Measurements from ENCODE around the gene SPOUT1.
"Not testable (repeated sequence)": the region's sequence is repeated elsewhere in the genome, so short reads cannot be mapped to it uniquely, and the experiment has no call there.

DNA sequence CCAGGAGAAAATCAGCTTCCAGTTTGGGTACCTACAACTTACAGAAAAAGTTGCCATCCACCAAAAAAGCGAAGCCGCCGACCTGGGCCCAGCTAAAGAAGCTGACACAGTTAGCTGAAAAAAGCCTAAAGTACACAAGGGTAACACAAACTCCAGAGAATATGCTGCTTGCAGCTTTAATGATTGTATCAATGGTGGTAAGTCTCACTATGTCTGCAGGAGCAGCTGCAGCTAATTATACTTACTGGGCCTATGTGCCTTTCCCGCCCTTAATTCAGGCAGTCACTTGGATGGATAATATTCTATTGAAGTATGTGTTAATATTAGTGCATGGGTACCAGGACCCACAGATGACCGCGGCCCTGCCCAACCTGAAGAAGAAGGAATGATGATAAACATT, 24.9 kb upstream of the SPOUT1 start:
- TF ChIP-seq, protein P1, sequence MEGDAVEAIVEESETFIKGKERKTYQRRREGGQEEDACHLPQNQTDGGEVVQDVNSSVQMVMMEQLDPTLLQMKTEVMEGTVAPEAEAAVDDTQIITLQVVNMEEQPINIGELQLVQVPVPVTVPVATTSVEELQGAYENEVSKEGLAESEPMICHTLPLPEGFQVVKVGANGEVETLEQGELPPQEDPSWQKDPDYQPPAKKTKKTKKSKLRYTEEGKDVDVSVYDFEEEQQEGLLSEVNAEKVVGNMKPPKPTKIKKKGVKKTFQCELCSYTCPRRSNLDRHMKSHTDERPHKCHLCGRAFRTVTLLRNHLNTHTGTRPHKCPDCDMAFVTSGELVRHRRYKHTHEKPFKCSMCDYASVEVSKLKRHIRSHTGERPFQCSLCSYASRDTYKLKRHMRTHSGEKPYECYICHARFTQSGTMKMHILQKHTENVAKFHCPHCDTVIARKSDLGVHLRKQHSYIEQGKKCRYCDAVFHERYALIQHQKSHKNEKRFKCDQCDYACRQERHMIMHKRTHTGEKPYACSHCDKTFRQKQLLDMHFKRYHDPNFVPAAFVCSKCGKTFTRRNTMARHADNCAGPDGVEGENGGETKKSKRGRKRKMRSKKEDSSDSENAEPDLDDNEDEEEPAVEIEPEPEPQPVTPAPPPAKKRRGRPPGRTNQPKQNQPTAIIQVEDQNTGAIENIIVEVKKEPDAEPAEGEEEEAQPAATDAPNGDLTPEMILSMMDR (IDR thresholded peaks at IDR 0.05; ENCODE audit: borderline replicate concordance, extremely low read depth, low read length, poor library complexity, severe bottlenecking), result not testable (repeated sequence)
- TF ChIP-seq EZH2 (IDR thresholded peaks at IDR 0.05; ENCODE audit: borderline replicate concordance, low read depth, low read length, severe bottlenecking), result not testable (repeated sequence)

All from DND-41 (cell line).